Measurements from ENCODE around the gene FAM114A1.
"Not testable (repeated sequence)": the region's sequence is repeated elsewhere in the genome, so short reads cannot be mapped to it uniquely, and the experiment has no call there.

Gene FAM114A1

GRCh38 chr4:38914854-38915253 lies 47.2 kb downstream of the FAM114A1 start:
- in situ Hi-C loops (cut with MboI; ENCODE audit: low pct_unique_long_range_greater_than_20kb, low sequenced_read_pairs, unreplicated experiment): no loop called here
- DNase-seq (ENCODE audit: low spot score): no peak
- TF ChIP-seq CTCF (IDR thresholded peaks at IDR 0.05; ENCODE audit: extremely low read depth, insufficient read depth, missing control alignments): no peak

- DNase-seq (ENCODE audit: low spot score); in situ Hi-C loops (cut with MboI; ENCODE audit: low pct_unique_long_range_greater_than_20kb, low sequenced_read_pairs, unreplicated experiment): not testable (repeated sequence)
Observed at GRCh38 chr4:38916267-38916666, 48.7 kb downstream of the FAM114A1 start.

- in situ Hi-C loops (cut with MboI; ENCODE audit: low pct_unique_long_range_greater_than_20kb, low sequenced_read_pairs, unreplicated experiment): no loop called here
- no peak for TF ChIP-seq CTCF (IDR thresholded peaks at IDR 0.05; ENCODE audit: extremely low read depth, insufficient read depth, missing control alignments)
- DNase-seq (ENCODE audit: low spot score): no peak
Observed at GRCh38 chr4:38917481-38918025, 49.9 kb downstream of the FAM114A1 start.

GRCh38 chr4:38919494-38919893 lies 51.9 kb downstream of the FAM114A1 start:
- in situ Hi-C loops (cut with MboI; ENCODE audit: low pct_unique_long_range_greater_than_20kb, low sequenced_read_pairs, unreplicated experiment): no loop called here
- no peak for DNase-seq (ENCODE audit: low spot score)
- no peak for TF ChIP-seq CTCF (IDR thresholded peaks at IDR 0.05; ENCODE audit: extremely low read depth, insufficient read depth, missing control alignments)

GRCh38 chr4:38920186-38920585 lies 52.6 kb downstream of the FAM114A1 start:
- DNase-seq (ENCODE audit: low spot score): no peak
- in situ Hi-C loops (cut with MboI; ENCODE audit: low pct_unique_long_range_greater_than_20kb, low sequenced_read_pairs, unreplicated experiment): no loop called here
- TF ChIP-seq CTCF (IDR thresholded peaks at IDR 0.05; ENCODE audit: extremely low read depth, insufficient read depth, missing control alignments): no peak

- TF ChIP-seq CTCF (IDR thresholded peaks at IDR 0.05; ENCODE audit: extremely low read depth, insufficient read depth, missing control alignments): no peak
- DNase-seq (ENCODE audit: low spot score): no peak
- in situ Hi-C loops (cut with MboI; ENCODE audit: low pct_unique_long_range_greater_than_20kb, low sequenced_read_pairs, unreplicated experiment): no loop called here
Observed at GRCh38 chr4:38920677-38921076, 53.1 kb downstream of the FAM114A1 start.

- no peak for TF ChIP-seq CTCF (IDR thresholded peaks at IDR 0.05; ENCODE audit: extremely low read depth, insufficient read depth, missing control alignments)
- no peak for DNase-seq (ENCODE audit: low spot score)
- in situ Hi-C loops (cut with MboI; ENCODE audit: low pct_unique_long_range_greater_than_20kb, low sequenced_read_pairs, unreplicated experiment): no loop called here
Observed at GRCh38 chr4:38921151-38921550, 53.5 kb downstream of the FAM114A1 start.

Measured in GM13977 (cell line).